Measurements from ENCODE around the gene SRC.

SRC gene

GRCh38 chr20:37348792-37349516 lies 3.0 kb downstream of the SRC start:
- peak overlapping the region; percentile 33 to 79 (median 68); a peak in 17 of 22 replicates for H3K27ac ChIP-seq
- TF ChIP-seq Cebpa-rat (IDR thresholded peaks at IDR 0.05), result no peak
- H3K4me1 ChIP-seq, result peaks cover 65 to 90% (median 86%) of the 10 kb centered on the region in 10 experiments

GRCh38 chr20:37349517-37350491 lies 3.9 kb downstream of the SRC start:
- H3K27me3 ChIP-seq, result no peaks in the 10 kb centered on the region
- peak overlapping the region in 6 of 10 experiments; percentile 5 to 73 (median 24); a peak in 6 of 20 replicates for H3K4me3 ChIP-seq
- H3K4me1 ChIP-seq, result peaks cover 64 to 90% (median 89%) of the 10 kb centered on the region in 10 experiments
- no peaks in the 10 kb centered on the region for H3K9me3 ChIP-seq (replicated peaks in 1 of 11)
- peak overlapping the region; percentile 33 to 99 (median 95) for H3K4me2 ChIP-seq
- H3K36me3 ChIP-seq, result peaks cover 10 to 49% (median 35%) of the 10 kb centered on the region in 11 experiments; a peak in 20 of 22 replicates
- peak overlapping the region; percentile 33 to 79 (median 68); a peak in 21 of 22 replicates for H3K27ac ChIP-seq
- peak overlapping the region; percentile 10 to 81 (median 50); a peak in 18 of 22 replicates for H3K9ac ChIP-seq
- no peak for TF ChIP-seq Cebpa-rat (IDR thresholded peaks at IDR 0.05)
- peaks cover 40 to 81% (median 71%) of the 10 kb centered on the region in 11 experiments for H4K20me1 ChIP-seq

More at GRCh38 chr20:37348792-37349516, 3.0 kb downstream of the SRC start:
- Histone ChIP-seq H4K20me1 (peaks cover 40 to 72% (median 67%) of the 10 kb centered on the region in 11 experiments), H3K36me3 (peaks cover 8 to 46% (median 31%) of the 10 kb centered on the region in 11 experiments; a peak in 20 of 22 replicates), H3K4me3 (peak overlapping the region in 3 of 10 experiments; percentile 23 to 73 (median 65); a peak in 4 of 20 replicates), H3K27me3 (no peaks in the 10 kb centered on the region), H3K4me2 (peak overlapping the region; percentile 33 to 99 (median 96); a peak in 20 of 22 replicates), H3K9ac (peak overlapping the region in 8 of 11 experiments; percentile 11 to 85 (median 54); a peak in 12 of 22 replicates), H3K9me3 (replicated peaks in 1 of 11) (no peaks in the 10 kb centered on the region)

GRCh38 chr20:37350649-37351574 lies 5.0 kb downstream of the SRC start:
- peak overlapping the region; percentile 33 to 99 (median 95); a peak in 18 of 22 replicates for H3K4me2 ChIP-seq
- no peaks in the 10 kb centered on the region for H3K27me3 ChIP-seq
- H3K4me3 ChIP-seq, result peak overlapping the region in 2 of 10 experiments; percentile 23 to 73; a peak in 1 of 20 replicates
- H3K9me3 ChIP-seq (replicated peaks in 1 of 11), result no peaks in the 10 kb centered on the region
- H3K4me1 ChIP-seq, result peaks cover 68 to 93% (median 92%) of the 10 kb centered on the region in 10 experiments
- H3K9ac ChIP-seq, result peak overlapping the region in 6 of 11 experiments; percentile 45 to 81 (median 54); a peak in 8 of 22 replicates
- TF ChIP-seq Cebpa-rat (IDR thresholded peaks at IDR 0.05), result no peak
- H3K36me3 ChIP-seq, result peaks cover 10 to 49% (median 35%) of the 10 kb centered on the region in 11 experiments; a peak in 20 of 22 replicates
- H4K20me1 ChIP-seq, result peaks cover 40 to 92% (median 75%) of the 10 kb centered on the region in 11 experiments
- H3K27ac ChIP-seq, result peak overlapping the region in 10 of 11 experiments; percentile 5 to 79 (median 68); a peak in 14 of 22 replicates

GRCh38 chr20:37351689-37352607 lies 6.0 kb downstream of the SRC start:
- Histone ChIP-seq H3K27me3 (no peaks in the 10 kb centered on the region), H3K4me2 (peak overlapping the region; percentile 39 to 100 (median 96)), H3K27ac (peak overlapping the region in 6 of 11 experiments; percentile 17 to 79 (median 53); a peak in 10 of 22 replicates), H3K4me3 (no peak overlapping the region), H3K36me3 (peaks cover 10 to 49% (median 35%) of the 10 kb centered on the region in 11 experiments; a peak in 20 of 22 replicates), H4K20me1 (peaks cover 40 to 100% (median 85%) of the 10 kb centered on the region in 11 experiments), H3K9ac (peak overlapping the region in 8 of 11 experiments; percentile 1 to 43 (median 28); a peak in 8 of 22 replicates), H3K4me1 (peaks cover 74 to 100% (median 100%) of the 10 kb centered on the region in 10 experiments), H3K9me3 (replicated peaks in 1 of 11) (no peaks in the 10 kb centered on the region)
- no peak for TF ChIP-seq Cebpa-rat (IDR thresholded peaks at IDR 0.05)

- H3K36me3 ChIP-seq, result peaks cover 10 to 49% (median 32%) of the 10 kb centered on the region in 11 experiments; a peak in 20 of 22 replicates
- no peaks in the 10 kb centered on the region for H3K9me3 ChIP-seq (replicated peaks in 1 of 11)
- no peak overlapping the region for H3K4me3 ChIP-seq
- H4K20me1 ChIP-seq, result peaks cover 42 to 100% (median 91%) of the 10 kb centered on the region in 11 experiments
- H3K27ac ChIP-seq, result peak overlapping the region in 7 of 11 experiments; percentile 17 to 40 (median 34); a peak in 11 of 22 replicates
- peak overlapping the region; percentile 39 to 100 (median 96) for H3K4me2 ChIP-seq
- peaks cover 74 to 100% (median 100%) of the 10 kb centered on the region in 10 experiments for H3K4me1 ChIP-seq
- H3K27me3 ChIP-seq, result no peaks in the 10 kb centered on the region
- peak overlapping the region in 8 of 11 experiments; percentile 1 to 43 (median 28); a peak in 11 of 22 replicates for H3K9ac ChIP-seq
- TF ChIP-seq Cebpa-rat (IDR thresholded peaks at IDR 0.05), result no peak
These were observed 6.7 kb downstream of the SRC start for GRCh38 chr20:37352608-37352980.

- Histone ChIP-seq H3K9ac (peak overlapping the region in 1 of 11 experiments; percentile 30; a peak in 1 of 22 replicates), H3K36me3 (peaks cover 10 to 50% (median 32%) of the 10 kb centered on the region in 11 experiments; a peak in 20 of 22 replicates), H3K27ac (peak overlapping the region in 8 of 11 experiments; percentile 7 to 55 (median 36); a peak in 10 of 22 replicates), H3K9me3 (replicated peaks in 1 of 11) (no peaks in the 10 kb centered on the region), H3K4me2 (peak overlapping the region; percentile 39 to 100 (median 96); a peak in 21 of 22 replicates), H3K4me1 (peaks cover 76 to 100% (median 100%) of the 10 kb centered on the region in 10 experiments), H4K20me1 (peaks cover 41 to 100% (median 96%) of the 10 kb centered on the region in 11 experiments), H3K4me3 (no peak overlapping the region), H3K27me3 (no peaks in the 10 kb centered on the region)
- TF ChIP-seq Cebpa-rat (IDR thresholded peaks at IDR 0.05), result no peak
These were observed 7.4 kb downstream of the SRC start for GRCh38 chr20:37353285-37353849.

Data from BLaER1 treated with 17β-estradiol and CSF1 and Interleukin-3, amounts not matched to agents 10 nM and 100 nM (cell line).